H9 (cell line): Measurements from ENCODE around the gene FOXO1. TPM values are rescaled to one million over a fixed set of nuclear protein-coding genes. Genes with fewer than 3 reads are reported as not detected.

ENCODE experiments used
- DNase-seq: peaks from one replicate; pipeline ENCODE4 v3.0.0-alpha.2; 2017
- H2AFZ ChIP-seq: one replicate; pipeline ENCODE4 v1.6.1; 2013; ENCODE audit warnings: mild to moderate bottlenecking, low read length, control low read depth, moderate library complexity
- H2AK5ac ChIP-seq: 2 replicates; pipeline ENCODE4 v1.6.1; 2013; ENCODE audit warnings: low read length, control low read depth, mixed read lengths; ENCODE audit not compliant: insufficient read length
- H2BK120ac ChIP-seq: one replicate; pipeline ENCODE4 v1.6.1; 2013; ENCODE audit warnings: low read depth, mild to moderate bottlenecking, low read length, control low read depth, inconsistent platforms; ENCODE audit not compliant: poor library complexity, severe bottlenecking
- H2BK12ac ChIP-seq: 2 replicates; pipeline ENCODE4 v1.6.1; 2013; ENCODE audit warnings: low read length, control low read depth, mixed read lengths, low read depth; ENCODE audit not compliant: insufficient read length
- H2BK15ac ChIP-seq: 2 replicates; pipeline ENCODE4 v1.6.1; 2013; ENCODE audit warnings: low read depth, low read length, control low read depth
- H2BK20ac ChIP-seq: one replicate; pipeline ENCODE4 v1.6.1; 2013; ENCODE audit warnings: low read depth, mild to moderate bottlenecking, low read length, control low read depth, inconsistent platforms; ENCODE audit not compliant: poor library complexity, severe bottlenecking
- H2BK5ac ChIP-seq: 2 replicates; pipeline ENCODE4 v1.6.1; 2013; ENCODE audit warnings: low read length, control low read depth, mixed read lengths; ENCODE audit not compliant: insufficient read length
- H3K14ac ChIP-seq: 2 replicates; pipeline ENCODE4 v1.6.1; 2013; ENCODE audit warnings: low read length, control low read depth; ENCODE audit not compliant: insufficient read depth
- H3K18ac ChIP-seq: 2 replicates; pipeline ENCODE4 v1.6.1; 2013; ENCODE audit warnings: low read depth, mild to moderate bottlenecking, mixed read lengths, low read length, control low read depth; ENCODE audit not compliant: insufficient read length
- H3K23ac ChIP-seq: 2 replicates; pipeline ENCODE4 v1.6.1; 2013; ENCODE audit warnings: low read length, control low read depth, mixed read lengths, low read depth; ENCODE audit not compliant: insufficient read length
- H3K23me2 ChIP-seq: 2 replicates; pipeline ENCODE4 v1.6.1; 2013; ENCODE audit warnings: low read depth, mild to moderate bottlenecking, mixed read lengths, low read length, control low read depth; ENCODE audit not compliant: insufficient read length, poor library complexity, severe bottlenecking
- H3K27ac ChIP-seq: 2 replicates; pipeline ENCODE4 v1.5.1; 2013; ENCODE audit warnings: low read length, control low read depth, mixed read lengths, low read depth; ENCODE audit not compliant: insufficient read length
- H3K27me3 ChIP-seq: 2 replicates; pipeline ENCODE4 v1.6.1; 2013; ENCODE audit warnings: low read length, control low read depth, inconsistent platforms; ENCODE audit not compliant: insufficient read depth
- H3K4ac ChIP-seq: 2 replicates; pipeline ENCODE4 v1.6.1; 2013; ENCODE audit warnings: low read depth, mild to moderate bottlenecking, control low read depth, inconsistent platforms, low read length, moderate library complexity
- H3K4me1 ChIP-seq: 2 replicates; pipeline ENCODE4 v1.6.1; 2013; ENCODE audit warnings: low read length, control low read depth, inconsistent platforms; ENCODE audit not compliant: insufficient read depth
- H3K4me2 ChIP-seq: 2 replicates; pipeline ENCODE4 v1.6.1; 2013; ENCODE audit warnings: low read length, control low read depth, mixed read lengths; ENCODE audit not compliant: insufficient read length, insufficient read depth
- H3K56ac ChIP-seq: 2 replicates; pipeline ENCODE4 v1.6.1; 2013; ENCODE audit warnings: low read depth, mild to moderate bottlenecking, mixed read lengths, low read length, control low read depth; ENCODE audit not compliant: insufficient read length
- H3K79me1 ChIP-seq: 2 replicates; pipeline ENCODE4 v1.6.1; 2013; ENCODE audit warnings: low read depth, mild to moderate bottlenecking, moderate library complexity, low read length, control low read depth, inconsistent platforms; ENCODE audit not compliant: insufficient read depth, poor library complexity, severe bottlenecking
- H3K79me2 ChIP-seq: 2 replicates; pipeline ENCODE4 v1.6.1; 2013; ENCODE audit warnings: low read length, control low read depth, inconsistent platforms; ENCODE audit not compliant: insufficient read depth
- H3K9ac ChIP-seq: 2 replicates; pipeline ENCODE4 v1.6.1; 2013; ENCODE audit warnings: low read length, control low read depth, mixed read lengths; ENCODE audit not compliant: insufficient read length; ENCODE audit errors: extremely low read depth
- H3K9me3 ChIP-seq: one replicate; pipeline ENCODE4 v1.6.1; 2013; ENCODE audit warnings: low read depth, low read length, inconsistent platforms; ENCODE audit not compliant: control insufficient read depth
- H3T11ph ChIP-seq: one replicate; pipeline ENCODE4 v1.6.1; 2013; ENCODE audit warnings: mild to moderate bottlenecking, low read length, control low read depth, inconsistent platforms
- H4K20me1 ChIP-seq: one replicate; pipeline ENCODE4 v1.6.1; 2013; ENCODE audit not compliant: control insufficient read depth, insufficient read length, insufficient read depth
- H4K5ac ChIP-seq: 2 replicates; pipeline ENCODE4 v1.6.1; 2013; ENCODE audit warnings: low read depth, mild to moderate bottlenecking, mixed read lengths, low read length, control low read depth; ENCODE audit not compliant: insufficient read length
- H4K8ac ChIP-seq: replicated peaks from 2 replicates; pipeline ENCODE4 v1.6.1; 2013; ENCODE audit warnings: low read length, control low read depth, mixed read lengths, low read depth; ENCODE audit not compliant: insufficient read length
- H4K91ac ChIP-seq: 2 replicates; pipeline ENCODE4 v1.6.1; 2013; ENCODE audit warnings: low read depth, mild to moderate bottlenecking, moderate library complexity, mixed read lengths, low read length, control low read depth; ENCODE audit not compliant: insufficient read length
- H3K27ac Mint-ChIP-seq, 3 experiments: 2 replicates in 2 of 3; 3 replicates in 1 of 3; pipeline ENCODE4 v1.8.0; 2020 to 2021; ENCODE audit warnings: mixed read lengths in 3 of 3, mild to moderate bottlenecking in 1 of 3, moderate library complexity in 1 of 3
- H3K27me3 Mint-ChIP-seq: 2 replicates; pipeline ENCODE4 v1.8.0; 2021; ENCODE audit warnings: low read depth, mild to moderate bottlenecking, moderate library complexity, mixed read lengths
- H3K36me3 Mint-ChIP-seq, 3 experiments: 2 replicates in 2 of 3; 3 replicates in 1 of 3; pipeline ENCODE4 v1.8.0; 2020 to 2021; ENCODE audit warnings: low read depth in 3 of 3, mixed read lengths in 3 of 3; ENCODE audit not compliant: insufficient read depth in 1 of 3
- H3K4me1 Mint-ChIP-seq, 2 experiments: 2 replicates each; pipeline ENCODE4 v1.8.0; 2020; ENCODE audit warnings: mixed read lengths in 2 of 2
- H3K4me3 Mint-ChIP-seq, 2 experiments: 2 replicates in 1 of 2; 3 replicates in 1 of 2; pipeline ENCODE4 v1.8.0; 2020 to 2021; ENCODE audit warnings: mild to moderate bottlenecking in 2 of 2, mixed read lengths in 2 of 2, moderate library complexity in 1 of 2
- H3K9me3 Mint-ChIP-seq, 2 experiments: 2 replicates in 1 of 2; 3 replicates in 1 of 2; pipeline ENCODE4 v1.8.0; 2020; ENCODE audit warnings: mild to moderate bottlenecking in 2 of 2, mixed read lengths in 2 of 2, moderate library complexity in 1 of 2
- CTCF ChIP-seq: fragments of 200-600 bp; sonication (generic); conservative IDR thresholded peaks from 3 replicates; pipeline ENCODE4 v1.8.0; 2021; ENCODE audit warnings: antibody characterized with exemption, mild to moderate bottlenecking
- whole genome bisulfite sequencing: extraction: QIAGEN DNeasy Blood & Tissue Kit; methylation state at CpG from one replicate; pipeline ENCODE4 v1.1.7; 2013; ENCODE audit warnings: missing lambda C conversion rate, low lambda C conversion rate, mixed read lengths; ENCODE audit not compliant: insufficient read length; ENCODE audit errors: extremely low coverage; 5-methylcytosine and 5-hydroxymethylcytosine counted together
- total RNA-seq: library from RNA; stranded (reverse); gene quantifications from 2 replicates; pipeline ENCODE4 v1.2.1, GENCODE V29; 2021

FOXO1 gene
- total RNA-seq, 1 experiment from 2014 or later: 44.6 TPM

GRCh38 chr13:40657307-40657706 lies 9.1 kb downstream of the FOXO1 start:
- peak overlapping the region in 1 of 3 experiments; percentile 22; a peak in 2 of 7 replicates for H3K27ac Mint-ChIP-seq
- H3K4me1 Mint-ChIP-seq: peaks cover 62 to 79% of the 10 kb centered on the region in 2 experiments
- no peak for DNase-seq

More at GRCh38 chr13:40657307-40657706, 9.1 kb downstream of the FOXO1 start:
- Histone ChIP-seq H4K91ac (no peak overlapping the region), H3K4me2 (no peak overlapping the region), H3K23ac (no peak overlapping the region), H4K5ac (no peak overlapping the region), H3K9ac (no peak overlapping the region), H2AFZ (no peak overlapping the region), H2BK12ac (no peak overlapping the region), H3T11ph (no peak overlapping the region), H2BK15ac (no peak overlapping the region), H3K27me3 (no peaks in the 10 kb centered on the region), H3K4me1 (peaks cover 10% of the 10 kb centered on the region; the same call in 1 of the 2 replicates), H3K56ac (no peak overlapping the region), H3K79me2 (peaks cover 56% of the 10 kb centered on the region; the same call in 1 of the 2 replicates), H3K27ac (no peak overlapping the region), H2BK20ac (no peak overlapping the region), H3K23me2 (no peaks in the 10 kb centered on the region), H3K79me1 (no peaks in the 10 kb centered on the region), H4K20me1 (no peaks in the 10 kb centered on the region), H4K8ac (no peak overlapping the region), H3K14ac (no peak overlapping the region), H2AK5ac (no peak overlapping the region), H2BK5ac (no peak overlapping the region), H2BK120ac (no peak overlapping the region), H3K9me3 (no peaks in the 10 kb centered on the region), H3K18ac (no peak overlapping the region), H3K4ac (no peak overlapping the region)
- no peak overlapping the region for H3K4me3 Mint-ChIP-seq
- peaks cover 4 to 8% of the 10 kb centered on the region in 2 experiments; a peak in 3 of 5 replicates for H3K9me3 Mint-ChIP-seq
- peaks cover 19 to 39% (median 23%) of the 10 kb centered on the region in 3 experiments for H3K36me3 Mint-ChIP-seq
- H3K27me3 Mint-ChIP-seq: no peaks in the 10 kb centered on the region
- no peak for TF ChIP-seq CTCF
- WGBS: no CpG with 5 or more reads among the region's 5 CpGs
